GM21825 (cell line): ENCODE measurements around the gene VAMP2.

Source experiments
- ATAC-seq: cut with Tn5 transposase; IDR thresholded peaks from one replicate; pipeline ENCODE4 v1.9.1; 2021; ENCODE audit warnings: mild to moderate bottlenecking, moderate library complexity; ENCODE audit not compliant: unreplicated experiment

The VAMP2 gene

DNA sequence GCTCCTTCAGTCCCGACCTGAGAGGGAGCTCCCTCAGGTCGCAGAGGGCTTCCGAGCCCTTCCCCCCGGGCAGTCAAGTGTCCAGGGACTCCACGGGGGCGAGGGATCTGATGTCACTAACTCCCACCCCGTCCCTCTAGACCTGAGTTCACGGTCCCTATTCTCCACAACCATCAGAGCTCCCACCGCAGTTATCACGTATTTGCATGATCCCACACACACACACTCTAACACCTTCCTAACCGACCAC lies 6.8 kb downstream of the VAMP2 start:
- ATAC-seq = no peak

GRCh38 chr17:8155231-8155995 lies 7.3 kb downstream of the VAMP2 start:
- no peak for ATAC-seq

DNA sequence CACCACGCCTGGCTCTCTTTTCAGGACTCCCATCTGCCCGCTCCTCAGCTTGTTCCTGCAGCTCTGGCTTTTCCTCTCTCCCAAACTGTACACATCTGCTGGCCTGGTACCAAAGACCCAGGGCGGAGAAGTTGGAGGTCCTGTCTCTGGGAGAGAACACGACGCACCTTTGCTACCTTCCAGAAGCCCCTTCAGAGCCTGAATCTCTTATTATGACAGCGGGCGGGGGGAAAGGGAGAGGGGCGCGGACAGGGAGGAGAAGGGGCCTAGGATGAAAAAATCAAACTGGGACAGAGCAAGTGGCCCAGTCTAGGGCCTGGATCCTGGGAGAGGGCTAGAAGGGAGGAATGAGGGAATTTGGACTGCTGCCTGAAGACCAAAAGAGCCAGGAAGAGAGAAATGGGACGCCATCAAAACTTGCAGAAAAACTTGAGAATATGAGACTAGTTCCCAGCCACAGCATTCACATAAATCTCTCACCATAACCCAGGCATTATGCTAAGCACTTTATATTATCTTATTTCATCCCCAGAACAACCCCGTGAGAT lies 8.1 kb downstream of the VAMP2 start:
- ATAC-seq = no peak

DNA sequence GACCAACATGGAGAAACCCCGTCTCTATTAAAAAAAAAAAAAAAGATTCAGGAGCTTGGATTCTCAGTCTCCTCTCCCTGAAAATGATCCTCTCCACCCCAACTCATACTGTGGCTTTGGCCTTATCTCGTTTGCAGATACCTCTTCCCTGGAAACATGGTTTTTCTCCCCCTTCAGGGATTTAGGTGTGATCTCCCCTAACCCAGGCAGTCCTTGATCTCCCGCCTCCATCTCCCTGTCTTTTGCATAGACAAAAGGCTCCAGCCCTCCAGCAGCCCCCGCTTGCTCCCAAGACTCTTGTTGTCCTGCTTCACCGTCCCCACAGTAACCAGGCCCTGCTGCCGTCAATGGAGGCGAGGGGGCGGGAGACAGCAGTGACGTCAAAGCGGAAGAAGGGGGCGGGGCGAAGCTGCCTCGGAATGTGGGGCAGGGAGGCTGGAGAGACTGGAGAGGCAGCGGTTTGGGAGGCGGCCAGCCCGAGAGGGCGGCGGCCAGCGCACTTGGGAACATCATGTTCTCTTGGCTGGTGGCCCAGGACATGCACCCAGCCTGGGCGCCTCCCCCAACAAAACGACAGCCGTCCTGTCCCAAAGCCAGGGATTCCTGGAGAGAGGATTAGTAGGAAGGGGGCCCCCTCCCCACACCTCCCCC lies 8.7 kb downstream of the VAMP2 start:
- ATAC-seq = no peak

DNA sequence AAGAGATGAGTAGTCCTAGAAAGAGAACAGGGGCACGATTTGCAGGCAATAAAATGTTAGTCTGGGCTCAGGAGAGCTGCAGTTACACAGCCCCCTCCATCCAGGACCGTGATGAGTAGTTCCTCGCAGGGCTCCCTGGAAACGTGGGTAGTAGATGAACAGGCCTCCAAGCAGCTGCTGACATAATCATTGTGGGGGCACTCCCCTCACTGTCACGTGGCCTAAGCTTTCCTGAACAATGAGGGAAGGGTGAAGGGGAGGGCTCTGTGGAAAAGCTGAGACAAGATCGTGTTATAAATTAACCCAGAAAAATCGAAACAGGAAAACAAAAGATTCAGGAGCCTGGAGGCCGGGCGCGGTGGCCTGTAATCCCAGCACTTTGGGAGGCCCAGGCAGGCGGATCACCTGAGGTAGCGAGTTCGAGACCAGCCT lies 9.2 kb downstream of the VAMP2 start:
- no peak for ATAC-seq

- no peak for ATAC-seq
Observed at GRCh38 chr17:8153031-8153451, 9.7 kb downstream of the VAMP2 start.

DNA sequence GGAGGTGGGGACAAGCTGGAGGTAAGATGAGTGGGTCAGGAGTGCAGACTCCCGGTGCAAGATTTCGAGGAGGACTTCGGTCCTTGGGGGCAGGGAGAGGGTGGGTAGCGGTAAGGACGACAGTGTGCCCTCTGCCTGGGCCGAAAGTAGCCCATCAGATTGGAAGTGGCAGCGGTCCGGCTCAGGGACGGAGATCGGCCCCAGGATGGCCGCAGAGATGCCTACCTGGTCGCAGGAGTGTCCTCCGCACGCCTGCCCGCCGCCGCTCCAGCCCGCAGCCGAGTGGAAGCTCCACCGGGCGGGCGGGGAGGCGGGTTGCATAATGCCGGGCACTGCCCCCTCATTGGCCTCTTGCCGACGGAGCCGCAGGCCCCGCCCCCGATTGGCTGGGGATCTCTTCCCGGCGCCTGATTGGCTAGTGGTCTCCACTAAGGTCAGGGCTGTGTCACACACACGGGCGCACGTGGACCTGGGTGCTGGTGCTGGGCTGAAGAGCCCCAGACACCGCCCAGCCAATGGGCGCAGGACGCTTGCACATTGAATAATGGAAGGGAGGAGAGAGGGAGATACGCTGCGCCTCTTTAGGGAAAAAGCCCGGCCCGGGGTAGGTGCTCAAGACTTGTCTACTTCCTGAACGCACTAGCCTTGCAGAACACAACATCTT lies 10.5 kb downstream of the VAMP2 start, which contains the start of gene PER1:
Gene PER1 (minus strand): TSS at position 293 of the 664 bp plus-strand sequence. CDS start 1,698 bp downstream, outside the sequence.
- ATAC-seq = no peak

GRCh38 chr17:8151641-8152111 lies 11.1 kb downstream of the VAMP2 start:
- ATAC-seq = no peak

GRCh38 chr17:8151120-8151640 lies 11.6 kb downstream of the VAMP2 start:
- ATAC-seq = peak; percentile 42

GRCh38 chr17:8150194-8151119 lies 12.3 kb downstream of the VAMP2 start:
- no peak for ATAC-seq

GRCh38 chr17:8149419-8150193 lies 13.1 kb downstream of the VAMP2 start:
- ATAC-seq = no peak

GRCh38 chr17:8148560-8148959 lies 14.2 kb downstream of the VAMP2 start:
- ATAC-seq = no peak

DNA sequence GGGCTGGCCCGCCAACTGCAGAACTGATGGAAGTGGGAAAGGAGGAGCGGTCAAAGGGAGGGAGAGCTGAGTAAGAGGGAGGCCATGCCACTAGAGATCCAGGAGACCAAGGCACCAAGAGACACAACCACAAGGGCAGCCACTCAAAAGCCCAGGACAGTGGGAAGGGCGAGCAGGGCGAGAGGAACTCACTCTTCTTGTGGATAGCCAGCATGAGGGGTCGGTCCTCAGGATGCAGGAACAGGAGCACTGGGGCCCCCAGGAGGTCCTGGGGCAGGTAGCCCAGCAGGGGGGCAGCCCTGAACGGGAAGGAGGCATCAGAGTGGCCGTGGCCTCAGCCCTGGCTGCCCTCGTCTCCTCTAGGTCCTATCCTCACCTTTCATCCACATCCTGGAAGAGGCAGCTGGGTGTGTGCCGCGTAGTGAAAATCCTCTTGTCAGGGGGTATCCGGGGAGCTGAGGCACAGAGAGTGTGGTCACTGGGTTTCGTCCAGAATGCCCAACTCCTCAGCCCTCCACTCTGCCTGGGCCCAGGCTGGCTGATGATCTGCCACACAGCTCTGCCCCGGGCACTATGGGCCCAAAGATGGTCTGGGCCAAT lies 14.8 kb downstream of the VAMP2 start:
- ATAC-seq = no peak

- ATAC-seq = no peak
Observed at GRCh38 chr17:8147141-8147804, 15.5 kb downstream of the VAMP2 start.

DNA sequence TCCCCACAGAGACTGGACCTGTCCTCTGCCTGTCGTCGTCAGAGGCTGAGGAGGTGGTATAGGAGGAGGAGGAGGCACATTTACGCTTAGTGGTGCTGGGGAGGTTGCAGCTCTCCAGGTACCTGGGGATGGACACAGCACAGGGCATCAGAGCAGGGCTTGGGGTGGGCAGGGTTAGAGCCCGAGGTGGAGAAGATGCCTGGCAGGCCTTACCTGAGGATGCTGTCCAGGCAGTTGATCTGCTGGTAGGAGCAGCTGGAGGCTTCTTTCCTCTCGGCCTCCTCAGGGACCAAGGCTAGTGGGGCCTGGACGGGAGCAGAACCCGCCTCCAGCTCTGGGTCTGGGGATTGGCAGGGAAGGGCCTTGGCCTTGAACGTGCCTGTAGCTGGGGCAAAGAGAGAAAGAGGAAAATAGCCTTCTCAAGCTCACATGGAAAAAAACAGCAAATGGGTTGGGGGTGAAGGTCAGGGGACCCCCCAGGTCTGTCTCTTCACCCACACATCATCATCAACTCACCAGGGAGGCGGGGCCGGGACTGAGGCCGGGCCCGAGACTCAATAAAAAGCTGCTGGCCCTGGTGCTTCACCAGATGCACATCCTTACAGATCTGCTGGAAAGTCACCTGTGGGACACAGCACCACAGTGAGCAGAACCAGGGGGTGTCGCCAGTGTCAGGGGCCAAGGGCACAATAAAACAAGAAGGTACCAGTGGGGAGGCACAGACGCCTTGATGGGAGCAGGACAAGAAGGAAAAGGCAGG lies 16.2 kb downstream of the VAMP2 start:
- ATAC-seq = no peak

DNA sequence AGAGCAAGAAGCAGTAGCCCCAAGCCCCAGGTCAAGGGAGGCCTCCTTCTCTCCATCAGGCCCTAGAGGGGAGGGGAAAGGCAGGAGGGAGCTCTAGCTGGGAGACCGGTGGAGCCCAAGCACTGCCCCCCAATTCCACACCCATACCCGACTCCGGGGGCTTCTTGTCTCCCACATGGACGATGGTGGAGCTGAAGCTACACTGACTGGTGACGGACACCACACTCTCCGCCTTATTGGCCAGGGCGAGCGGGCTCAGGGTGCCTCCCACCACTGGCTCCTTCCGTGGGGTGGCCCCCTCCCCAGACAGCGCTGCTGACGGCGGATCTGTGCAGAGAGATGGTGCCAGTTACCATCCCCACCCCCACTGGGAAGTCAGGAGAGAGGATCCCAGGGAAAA lies 16.9 kb downstream of the VAMP2 start:
- no peak for ATAC-seq

- ATAC-seq = no peak
Observed at GRCh38 chr17:8144401-8145231, 18.1 kb downstream of the VAMP2 start.
